T-cell (primary cell): ENCODE data around the gene WDCP. TPM values are rescaled to one million over a fixed set of nuclear protein-coding genes. Genes with fewer than 3 reads are reported as not detected.
"Not testable (repeated sequence)": the region's sequence is repeated elsewhere in the genome, so short reads cannot be mapped to it uniquely, and the experiment has no call there.

ENCODE experiments used
- ATAC-seq, 4 experiments: fragments of 200-7000 bp in 3 of 4; fragments of 150-1000 bp in 1 of 4; cut with Tn5 transposase; replicated peaks in 1 of 4; 1 replicate in 3 of 4; 2 replicates in 1 of 4; pipeline ENCODE4 v1.10.0; 2021; ENCODE audit warnings: moderate library complexity in 3 of 4, mild to moderate bottlenecking in 2 of 4, moderate number of reproducible peaks in 1 of 4
- CTCF ChIA-PET, 2 donors: fragments of 300-600 bp; sonication (Branson Sonifier 250); formaldehyde crosslinking; loops; one replicate each; lab custom pipeline; 2022; ENCODE audit warnings: antibody characterized with exemption in 2 of 2; lab: Charles Lee
- POLR2A ChIA-PET, 2 donors: fragments of 300-600 bp; sonication (Branson Sonifier 250); formaldehyde crosslinking; loops; one replicate each; lab custom pipeline; 2022; ENCODE audit warnings: antibody characterized with exemption in 2 of 2; lab: Charles Lee
- DNase-seq, 35 experiments: peaks; one replicate each; pipeline versions ENCODE4 v3.0.0 to v3.0.0-alpha.2; 2013 to 2023
- H3K27ac ChIP-seq: one replicate; pipeline ENCODE4 v1.5.1; 2013; ENCODE audit warnings: low read length
- H3K27me3 ChIP-seq, 2 experiments: replicated peaks in 1 of 2; 1 replicate in 1 of 2; 2 replicates in 1 of 2; pipeline versions ENCODE4 v1.6.1 to v1.7.0; 2013; ENCODE audit warnings: low read length in 1 of 2, mixed read lengths in 1 of 2; ENCODE audit not compliant: control insufficient read depth in 2 of 2, insufficient read depth in 2 of 2; ENCODE audit errors: extremely low read depth in 1 of 2
- H3K36me3 ChIP-seq, 2 donors: 1 replicate in 1 of 2; 2 replicates in 1 of 2; pipeline versions ENCODE4 v1.6.1 to v1.7.0; 2013; ENCODE audit warnings: low read length in 1 of 2; ENCODE audit not compliant: control insufficient read depth in 2 of 2, insufficient read depth in 1 of 2; ENCODE audit errors: extremely low read depth in 1 of 2
- H3K4me1 ChIP-seq, 2 experiments: 1 replicate in 1 of 2; 2 replicates in 1 of 2; pipeline versions ENCODE4 v1.6.1 to v1.7.0; 2013; ENCODE audit warnings: low read length in 2 of 2, mixed read lengths in 1 of 2; ENCODE audit not compliant: insufficient read depth in 2 of 2, control insufficient read depth in 1 of 2; ENCODE audit errors: extremely low read depth in 1 of 2
- H3K4me3 ChIP-seq, 2 donors: 1 replicate in 1 of 2; 2 replicates in 1 of 2; pipeline versions ENCODE4 v1.5.1 to v1.7.0; 2013; ENCODE audit warnings: mild to moderate bottlenecking in 2 of 2, low read length in 1 of 2, moderate library complexity in 1 of 2; ENCODE audit not compliant: control insufficient read depth in 1 of 2; ENCODE audit errors: extremely low read depth in 1 of 2
- H3K9me3 ChIP-seq: 2 replicates; pipeline ENCODE4 v1.7.0; 2013
- H3K27ac Mint-ChIP-seq, 2 donors: one replicate each; pipeline ENCODE4 v1.8.0; 2020 to 2021; ENCODE audit warnings: mild to moderate bottlenecking in 2 of 2, mixed read lengths in 2 of 2
- H3K27me3 Mint-ChIP-seq, 2 donors: one replicate each; pipeline ENCODE4 v1.8.0; 2021 to 2022; ENCODE audit warnings: mixed read lengths in 2 of 2
- H3K36me3 Mint-ChIP-seq: one replicate; pipeline ENCODE4 v1.8.0; 2021; ENCODE audit warnings: mixed read lengths
- H3K4me1 Mint-ChIP-seq, 3 donors: one replicate each; pipeline ENCODE4 v1.8.0; 2020 to 2022; ENCODE audit warnings: mixed read lengths in 3 of 3, mild to moderate bottlenecking in 1 of 3
- H3K4me3 Mint-ChIP-seq, 3 donors: one replicate each; pipeline ENCODE4 v1.8.0; 2020 to 2022; ENCODE audit warnings: mild to moderate bottlenecking in 3 of 3, mixed read lengths in 3 of 3, moderate library complexity in 3 of 3
- H3K9me3 Mint-ChIP-seq, 3 donors: one replicate each; pipeline ENCODE4 v1.8.0; 2020 to 2022; ENCODE audit warnings: mixed read lengths in 3 of 3
- WGBS: methylation state at CpG from one replicate; pipeline ENCODE4 v1.1.5; 2013; ENCODE audit warnings: missing lambda C conversion rate; ENCODE audit not compliant: insufficient coverage; 5-methylcytosine and 5-hydroxymethylcytosine counted together
- total RNA-seq, 35 experiments: library from RNA in 6 of 35; stranded (reverse) in 6 of 35; fragments of 120-200 nt in 1 of 35; gene quantifications; one replicate each; pipeline versions ENCODE4 v1.2.1 to v1.2.4 and lab custom pipeline; 2013 to 2026

WDCP gene
- 10 to 100 TPM in 3 of 5 donors, 1 to 10 TPM in 2; 6.1 to 18.9 (median 18.2) TPM for total RNA-seq
- total RNA-seq (2013), result 13.3 TPM
- 4.3 to 48.3 (median 20.6) reads per million in 29 experiments for total RNA-seq (lab: John Stamatoyannopoulos, UW)

GRCh38 chr2:24046930-24047702 lies at the start of gene WDCP:
Gene WDCP (minus strand): TSS chr2:24047391. CDS start chr2:24039494, 7,897 bp downstream.
- ChIA-PET POLR2A (interaction anchor here (0.6 to 1.8 kb wide), 7 partner anchors 13 to 121 kb away, joined by 3 to 26 read pairs (median 8); partner anchors contain the start of genes ATAD2B (in 2 of the 2) and SF3B6 (in 1 of the 2)), CTCF (interaction anchor here in 1 of 2 donors (0.5 to 1.7 kb wide), 8 partner anchors 26 to 1271 kb away, joined by 3 to 15 read pairs (median 6); partner anchors contain the start of genes ATAD2B, SF3B6 and TP53I3)
- Mint-ChIP-seq H3K4me1 (peaks cover 29 to 35% (median 34%) of the 10 kb centered on the region in 3 donors), H3K27ac (peak within 1 kb of the TSS; percentile 85 to 97), H3K4me3 (peak within 1 kb of the TSS; percentile 91 to 99 (median 94)), H3K36me3 (peaks cover 5% of the 10 kb centered on the region), H3K27me3 (peaks cover 0 to 1% of the 10 kb centered on the region in 2 donors), H3K9me3 (no peaks in the 10 kb centered on the region)
- peak; percentile 72 to 96 (median 91) for DNase-seq
- peak; percentile 99 to 100 (median 100) for ATAC-seq
- peak within 1 kb of the TSS; percentile 34 for H3K27ac ChIP-seq
- no peaks in the 10 kb centered on the region for H3K9me3 ChIP-seq
- H3K36me3 ChIP-seq, result no peaks in the 10 kb centered on the region
- 1% methylated on average over 35 of the region's 38 CpGs for WGBS
- peaks cover 8 to 23% of the 10 kb centered on the region in 2 experiments for H3K4me1 ChIP-seq
- H3K27me3 ChIP-seq, result peaks cover 2 to 28% of the 10 kb centered on the region in 2 experiments
- peak within 1 kb of the TSS; percentile 70 for H3K4me3 ChIP-seq

GRCh38 chr2:24095171-24095677 lies 48.0 kb upstream of the WDCP start:
- H3K36me3 Mint-ChIP-seq, result peaks cover 51% of the 10 kb centered on the region
- ATAC-seq, H3K4me1 Mint-ChIP-seq, H3K4me1 ChIP-seq, H3K27ac Mint-ChIP-seq, H3K9me3 Mint-ChIP-seq, H3K27ac ChIP-seq, H3K27me3 ChIP-seq, H3K9me3 ChIP-seq, DNase-seq, H3K4me3 ChIP-seq, H3K4me3 Mint-ChIP-seq, POLR2A ChIA-PET, H3K27me3 Mint-ChIP-seq: not testable (repeated sequence)
- 96% methylated on average over 10 of the region's 17 CpGs for WGBS
- CTCF ChIA-PET, result interaction anchor here in 1 of 2 donors (0.6 kb wide), 1 partner anchor 12 kb away, joined by 4 read pairs; no protein-coding TSS in a partner anchor
- H3K36me3 ChIP-seq, result peaks cover 0 to 15% of the 10 kb centered on the region in 2 donors

GRCh38 chr2:24093270-24093669 lies 46.1 kb upstream of the WDCP start:
- no CpG with 5 or more reads among the region's 5 CpGs for WGBS
- H3K9me3 ChIP-seq, H3K4me1 ChIP-seq, H3K27ac Mint-ChIP-seq, H3K27me3 ChIP-seq, H3K9me3 Mint-ChIP-seq, H3K4me3 Mint-ChIP-seq, H3K4me3 ChIP-seq, ATAC-seq, H3K4me1 Mint-ChIP-seq, DNase-seq, H3K27me3 Mint-ChIP-seq, H3K27ac ChIP-seq, CTCF ChIA-PET: not testable (repeated sequence)
- POLR2A ChIA-PET, result interaction anchor here in 1 of 2 donors (0.6 kb wide), 1 partner anchor 54 kb away, joined by 5 read pairs; no protein-coding TSS in a partner anchor
- peaks cover 43% of the 10 kb centered on the region for H3K36me3 Mint-ChIP-seq
- peaks cover 0 to 17% of the 10 kb centered on the region in 2 donors for H3K36me3 ChIP-seq

GRCh38 chr2:24088821-24089359 lies 41.7 kb upstream of the WDCP start:
- no peaks in the 10 kb centered on the region for H3K27me3 Mint-ChIP-seq
- Histone ChIP-seq H3K9me3 (no peaks in the 10 kb centered on the region), H3K27ac (no peak overlapping the region), H3K27me3 (peaks cover 0 to 3% of the 10 kb centered on the region in 2 experiments), H3K36me3 (peaks cover 0 to 2% of the 10 kb centered on the region in 2 donors), H3K4me1 (peaks cover 0 to 13% of the 10 kb centered on the region in 2 experiments), H3K4me3 (no peak overlapping the region)
- ChIA-PET POLR2A (no interaction called here), CTCF (no interaction called here)
- no peak overlapping the region for H3K27ac Mint-ChIP-seq
- DNase-seq (no peak), ATAC-seq (no peak)
- H3K36me3 Mint-ChIP-seq, result peaks cover 15% of the 10 kb centered on the region
- no peaks in the 10 kb centered on the region for H3K9me3 Mint-ChIP-seq
- H3K4me3 Mint-ChIP-seq, result no peak overlapping the region
- peaks cover 8 to 10% (median 8%) of the 10 kb centered on the region in 3 donors for H3K4me1 Mint-ChIP-seq
- WGBS, result 92% methylated on average over 2 of the region's 2 CpGs

- Histone ChIP-seq H3K27me3 (peaks cover 0 to 3% of the 10 kb centered on the region in 2 experiments), H3K9me3 (no peaks in the 10 kb centered on the region), H3K27ac (no peak overlapping the region), H3K4me1 (peaks cover 0 to 20% of the 10 kb centered on the region in 2 experiments), H3K4me3 (no peak overlapping the region), H3K36me3 (peaks cover 0 to 6% of the 10 kb centered on the region in 2 donors)
- H3K36me3 Mint-ChIP-seq, result peaks cover 6% of the 10 kb centered on the region
- POLR2A ChIA-PET, result interaction anchor here in 1 of 2 donors (0.6 kb wide), 1 partner anchor 106 kb away, joined by 3 read pairs; no protein-coding TSS in a partner anchor
- DNase-seq (no peak), ATAC-seq (no peak)
- no CpG with 5 or more reads among the region's 3 CpGs for WGBS
- no peak overlapping the region for H3K27ac Mint-ChIP-seq
- H3K9me3 Mint-ChIP-seq, result no peaks in the 10 kb centered on the region
- no peak overlapping the region for H3K4me3 Mint-ChIP-seq
- CTCF ChIA-PET, result interaction anchor here (0.7 to 1.3 kb wide), 2 partner anchors 10 kb away, joined by 3 read pairs; no protein-coding TSS in a partner anchor
- no peaks in the 10 kb centered on the region for H3K27me3 Mint-ChIP-seq
- H3K4me1 Mint-ChIP-seq, result peaks cover 13 to 16% (median 15%) of the 10 kb centered on the region in 3 donors
These were observed 39.8 kb upstream of the WDCP start for GRCh38 chr2:24087032-24087431.

- H3K27me3 ChIP-seq, result peaks cover 0 to 3% of the 10 kb centered on the region in 2 experiments
- Mint-ChIP-seq H3K27me3 (no peaks in the 10 kb centered on the region), H3K4me1 (peaks cover 13 to 16% (median 15%) of the 10 kb centered on the region in 3 donors), H3K9me3 (no peaks in the 10 kb centered on the region), H3K27ac (no peak overlapping the region), H3K4me3 (peak overlapping the region in 1 of 3 donors; percentile 27), H3K36me3 (peaks cover 9% of the 10 kb centered on the region)
- no peaks in the 10 kb centered on the region for H3K9me3 ChIP-seq
- no CpG with 5 or more reads among the region's 1 CpG for WGBS
- peaks cover 0 to 6% of the 10 kb centered on the region in 2 donors for H3K36me3 ChIP-seq
- no peak overlapping the region for H3K4me3 ChIP-seq
- CTCF ChIA-PET, result no interaction called here
- POLR2A ChIA-PET, result no interaction called here
- peaks cover 0 to 20% of the 10 kb centered on the region in 2 experiments for H3K4me1 ChIP-seq
- no peak for ATAC-seq
- H3K27ac ChIP-seq, result no peak overlapping the region
- no peak for DNase-seq
These were observed 39.0 kb upstream of the WDCP start for GRCh38 chr2:24086241-24086640.
